H1 (cell line): Measurements from ENCODE around the gene TEAD1. TPM values are rescaled to one million over a fixed set of nuclear protein-coding genes. Genes with fewer than 3 reads are reported as not detected.

ENCODE experiments used
- CTCF ChIA-PET: fragments of 300-600 bp; sonication (Branson Sonifier 250); formaldehyde crosslinking; loops from one replicate; lab custom pipeline; 2021; ENCODE audit not compliant: partially characterized antibody; lab: Charles Lee
- POLR2A ChIA-PET: fragments of 300-600 bp; sonication (Branson Sonifier 250); formaldehyde crosslinking; loops from one replicate; lab custom pipeline; 2021; ENCODE audit warnings: inconsistent platforms; ENCODE audit not compliant: partially characterized antibody; lab: Charles Lee
- DNase-seq, 2 experiments: peaks; one replicate each; pipeline versions ENCODE4 v3.0.0 to v3.0.0-alpha.2; 2010 to 2022; ENCODE audit warnings: low spot score in 2 of 2, low read depth in 1 of 2, mixed read lengths in 1 of 2
- FAIRE-seq: peaks from 2 replicates; lab custom pipeline; 2011; peaks lifted over from hg19 to GRCh38; lab: Jason Lieb, UNC
- H2AFZ ChIP-seq: 2 replicates; pipeline ENCODE4 v1.8.1; 2012; ENCODE audit warnings: low read length, inconsistent platforms
- H2AK5ac ChIP-seq: 2 replicates; pipeline ENCODE4 v1.6.1; 2013; ENCODE audit warnings: low read depth, low read length
- H2BK120ac ChIP-seq: replicated peaks from 2 replicates; pipeline ENCODE3; 2013; ENCODE audit warnings: low read depth, low read length, inconsistent platforms
- H2BK12ac ChIP-seq: 2 replicates; pipeline ENCODE4 v1.6.1; 2013; ENCODE audit warnings: low read depth, low read length
- H2BK15ac ChIP-seq: 2 replicates; pipeline ENCODE4 v1.6.1; 2013; ENCODE audit warnings: low read length
- H2BK20ac ChIP-seq: 2 replicates; pipeline ENCODE4 v1.6.1; 2013; ENCODE audit warnings: low read length
- H2BK5ac ChIP-seq: 2 replicates; pipeline ENCODE4 v1.6.1; 2013; ENCODE audit warnings: low read depth, low read length
- H3K14ac ChIP-seq: 2 replicates; pipeline ENCODE4 v1.6.1; 2013; ENCODE audit warnings: inconsistent platforms; ENCODE audit not compliant: insufficient read length
- H3K18ac ChIP-seq: 2 replicates; pipeline ENCODE4 v1.6.1; 2013; ENCODE audit warnings: low read length; ENCODE audit errors: extremely low read depth
- H3K23ac ChIP-seq: 2 replicates; pipeline ENCODE4 v1.6.1; 2013; ENCODE audit warnings: inconsistent platforms; ENCODE audit not compliant: insufficient read length
- H3K23me2 ChIP-seq: 2 replicates; pipeline ENCODE4 v1.6.1; 2013; ENCODE audit warnings: low read depth, low read length
- H3K27ac ChIP-seq: 2 replicates; pipeline ENCODE4 v1.6.1; 2011; ENCODE audit warnings: low read depth, low read length, inconsistent platforms
- H3K27me3 ChIP-seq, 4 experiments: replicated peaks in 1 of 4; 1 replicate in 1 of 4; 2 replicates in 3 of 4; pipeline versions ENCODE4 v1.6.1 to v1.8.1; 2011 to 2013; ENCODE audit warnings: low read length in 3 of 4, mild to moderate bottlenecking in 3 of 4, inconsistent platforms in 2 of 4, mixed read lengths in 2 of 4, moderate library complexity in 1 of 4; ENCODE audit not compliant: control insufficient read depth in 3 of 4, insufficient read depth in 3 of 4; ENCODE audit errors: extremely low read depth in 1 of 4
- H3K36me3 ChIP-seq, 4 experiments: 2 replicates each; pipeline versions ENCODE4 v1.6.1 to v1.8.1; 2011 to 2013; ENCODE audit warnings: mild to moderate bottlenecking in 4 of 4, low read length in 3 of 4, moderate library complexity in 2 of 4, control low read depth in 1 of 4, inconsistent platforms in 1 of 4; ENCODE audit not compliant: insufficient read depth in 4 of 4, control insufficient read depth in 2 of 4
- H3K4ac ChIP-seq: replicated peaks from 2 replicates; pipeline ENCODE3; 2013; ENCODE audit warnings: low read length, low read depth, mixed read lengths, inconsistent platforms; ENCODE audit not compliant: insufficient read length
- H3K4me1 ChIP-seq, 4 experiments: replicated peaks in 1 of 4; 1 replicate in 1 of 4; 2 replicates in 3 of 4; pipeline versions ENCODE4 v1.6.1 to v1.8.1; 2011 to 2013; ENCODE audit warnings: low read length in 3 of 4, inconsistent platforms in 2 of 4, mixed read lengths in 1 of 4; ENCODE audit not compliant: insufficient read depth in 4 of 4, control insufficient read depth in 3 of 4
- H3K4me2 ChIP-seq, 2 experiments: 2 replicates each; pipeline versions ENCODE4 v1.6.1 to v1.8.1; 2011 to 2013; ENCODE audit warnings: low read depth in 2 of 2, low read length in 2 of 2, control low read depth in 1 of 2, inconsistent platforms in 1 of 2, mild to moderate bottlenecking in 1 of 2; ENCODE audit not compliant: insufficient read depth in 1 of 2
- H3K4me3 ChIP-seq, 4 experiments: fragments of 200-600, 300-600 bp in 1 of 4; sonication (generic), shearing (Covaris generic), sonication (Bioruptor Twin) in 1 of 4; 2 replicates each; pipeline versions ENCODE4 v1.5.1 to v1.8.1; 2011 to 2016; ENCODE audit warnings: low read length in 4 of 4, low read depth in 3 of 4, control low read depth in 2 of 4, inconsistent platforms in 2 of 4, mild to moderate bottlenecking in 2 of 4, mixed read lengths in 1 of 4, moderate library complexity in 1 of 4; ENCODE audit not compliant: insufficient read depth in 2 of 4; ENCODE audit errors: extremely low read depth in 1 of 4
- H3K56ac ChIP-seq: replicated peaks from 2 replicates; pipeline ENCODE3; 2013; ENCODE audit warnings: low read depth, mild to moderate bottlenecking, mixed read lengths, low read length, inconsistent platforms; ENCODE audit not compliant: insufficient read length
- H3K79me1 ChIP-seq: 2 replicates; pipeline ENCODE4 v1.6.1; 2013; ENCODE audit warnings: low read depth, low read length, control low read depth
- H3K79me2 ChIP-seq, 2 experiments: 2 replicates each; pipeline versions ENCODE4 v1.6.1 to v1.8.1; 2012 to 2013; ENCODE audit warnings: low read length in 2 of 2, mild to moderate bottlenecking in 2 of 2, inconsistent platforms in 1 of 2; ENCODE audit not compliant: insufficient read depth in 2 of 2, control insufficient read depth in 1 of 2
- H3K9ac ChIP-seq, 4 experiments: replicated peaks in 1 of 4; 1 replicate in 1 of 4; 2 replicates in 3 of 4; pipeline versions ENCODE4 v1.6.1 to v1.8.1; 2011 to 2013; ENCODE audit warnings: low read depth in 3 of 4, low read length in 3 of 4, control low read depth in 2 of 4, mild to moderate bottlenecking in 2 of 4, moderate library complexity in 2 of 4, inconsistent platforms in 1 of 4; ENCODE audit errors: extremely low read depth in 1 of 4
- H3K9me3 ChIP-seq, 2 experiments: 2 replicates each; pipeline versions ENCODE4 v1.6.1 to v1.8.1; 2012 to 2013; ENCODE audit warnings: mild to moderate bottlenecking in 2 of 2, moderate library complexity in 2 of 2, control low read depth in 1 of 2, inconsistent platforms in 1 of 2, low read depth in 1 of 2, low read length in 1 of 2, mixed read lengths in 1 of 2; ENCODE audit not compliant: insufficient read depth in 2 of 2
- H4K20me1 ChIP-seq, 2 experiments: replicated peaks in 1 of 2; 2 replicates each; pipeline versions ENCODE3 to v1.8.1; 2011 to 2013; ENCODE audit warnings: inconsistent platforms in 2 of 2, low read length in 2 of 2, mild to moderate bottlenecking in 1 of 2; ENCODE audit not compliant: insufficient read depth in 2 of 2, control insufficient read depth in 1 of 2
- H4K5ac ChIP-seq: 2 replicates; pipeline ENCODE4 v1.6.1; 2013; ENCODE audit warnings: low read length, low read depth, mixed read lengths, inconsistent platforms; ENCODE audit not compliant: insufficient read length
- H4K8ac ChIP-seq: 2 replicates; pipeline ENCODE4 v1.8.0; 2013; ENCODE audit warnings: mild to moderate bottlenecking, moderate library complexity, low read length, inconsistent platforms; ENCODE audit not compliant: insufficient read depth; ENCODE audit errors: extremely low read depth
- H4K91ac ChIP-seq: replicated peaks from 2 replicates; pipeline ENCODE3; 2013; ENCODE audit warnings: low read length, mixed read lengths, inconsistent platforms; ENCODE audit not compliant: insufficient read length
- BRCA1 ChIP-seq: IDR thresholded peaks from 2 replicates; pipeline ENCODE4 v1.6.1; 2012; ENCODE audit warnings: low read depth, low read length, improper control_type of control experiment
- GABPA ChIP-seq: IDR thresholded peaks from 2 replicates; pipeline ENCODE4 v1.6.1; 2011; ENCODE audit warnings: mild to moderate bottlenecking, low read length, moderate library complexity, borderline replicate concordance; ENCODE audit not compliant: insufficient read depth
- SRF ChIP-seq: IDR thresholded peaks from 2 replicates; pipeline ENCODE4 v1.6.1; 2011; ENCODE audit warnings: mild to moderate bottlenecking, low read depth, low read length, moderate library complexity
- WGBS, 2 experiments: shearing (Covaris generic) in 1 of 2; methylation state at CpG; one replicate each; pipeline versions ENCODE4 v1.1.6 to v1.1.7; 2013 to 2015; ENCODE audit warnings: low lambda C conversion rate in 2 of 2, mixed read lengths in 2 of 2, inconsistent platforms in 1 of 2, low coverage in 1 of 2, missing lambda C conversion rate in 1 of 2; ENCODE audit not compliant: insufficient replicate concordance in 2 of 2, insufficient coverage in 1 of 2, insufficient read length in 1 of 2; ENCODE audit errors: extremely low coverage in 1 of 2, missing lambda C conversion rate in 1 of 2; 5-methylcytosine and 5-hydroxymethylcytosine counted together
- polyA plus RNA-seq, 7 experiments: library from polyadenylated mRNA; depleted of rRNA in 3 of 7; stranded (reverse) in 5 of 7; unstranded in 2 of 7; fragments of >200 nt in 5 of 7; fragments of 200-250 nt in 2 of 7; gene quantifications; 1 replicate in 5 of 7; 2 replicates in 1 of 7; 4 replicates in 1 of 7; pipeline versions ENCODE4 v1.2.1 to v1.2.3, GENCODE V29; 2011 to 2013; ENCODE audit warnings: missing spikeins in 2 of 7, mixed read lengths in 2 of 7
- total RNA-seq: library from RNA; stranded (reverse); fragmentation: NEBNext Ultra II Directional; extraction: Animal tissue kit (Norgen Biotek cat#: 25700); gene quantifications from 2 replicates; pipeline ENCODE4 v1.2.1, GENCODE V29; 2021

Gene TEAD1
- total and polyA plus RNA-seq, 2 of the 8 experiments (the other 6 are each of a cell fraction or from before 2014, with no cell fraction given) = 15.6 to 67.4 TPM

DNA sequence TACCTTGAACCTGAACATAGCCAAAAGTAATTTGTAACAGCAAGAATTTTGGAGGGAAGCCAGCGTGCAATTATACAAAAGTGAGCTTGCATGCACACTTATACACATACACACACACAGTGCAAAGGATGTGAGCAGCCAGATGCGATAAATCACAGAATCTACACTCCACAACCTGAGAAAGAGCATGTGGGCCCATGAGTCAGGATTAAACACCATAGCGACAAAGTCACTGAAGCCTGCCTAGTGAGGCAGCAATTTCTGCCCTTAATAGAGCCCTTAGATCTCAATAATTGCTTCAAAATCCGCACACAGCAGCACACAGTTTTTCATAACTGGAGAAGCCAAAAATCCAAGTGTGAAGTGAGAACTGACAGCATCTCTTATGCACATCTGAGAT, 42.6 kb upstream of the TEAD1 start:
- no peak overlapping the region for H2AK5ac ChIP-seq
- no peak overlapping the region for H4K8ac ChIP-seq
- no peak for DNase-seq
- no peak for TF ChIP-seq BRCA1
- no peak for TF ChIP-seq GABPA
- TF ChIP-seq SRF = no peak
- FAIRE-seq = no peak
- ChIA-PET POLR2A (no interaction called here), CTCF (no interaction called here)
- H2BK15ac ChIP-seq = no peak overlapping the region
- no peak overlapping the region for H3K4me2 ChIP-seq
- H3K9me3 ChIP-seq = no peaks in the 10 kb centered on the region
- H2BK20ac ChIP-seq = no peak overlapping the region
- H3K79me2 ChIP-seq = no peaks in the 10 kb centered on the region
- no peak overlapping the region for H3K4ac ChIP-seq
- no peak overlapping the region for H2BK120ac ChIP-seq
- H3K23me2 ChIP-seq = no peaks in the 10 kb centered on the region
- H3K27me3 ChIP-seq = no peaks in the 10 kb centered on the region
- WGBS, 2 experiments = 95% methylated on average over 4 of the region's 4 CpGs; no CpG with 5 or more reads in 1 of the 2 experiments
- H3K27ac ChIP-seq = no peak overlapping the region
- no peak overlapping the region for H4K91ac ChIP-seq
- no peak overlapping the region for H2BK5ac ChIP-seq
- H4K20me1 ChIP-seq = no peaks in the 10 kb centered on the region
- H4K5ac ChIP-seq = no peak overlapping the region
- no peaks in the 10 kb centered on the region for H3K79me1 ChIP-seq
- H3K56ac ChIP-seq = no peak overlapping the region
- no peaks in the 10 kb centered on the region for H3K4me1 ChIP-seq
- H3K23ac ChIP-seq = no peak overlapping the region
- no peak overlapping the region for H3K9ac ChIP-seq
- no peak overlapping the region for H2BK12ac ChIP-seq
- H3K18ac ChIP-seq = no peak overlapping the region
- no peaks in the 10 kb centered on the region for H3K36me3 ChIP-seq
- H2AFZ ChIP-seq = 0 out of 2 replicates have a peak overlapping the region, but pooled peaks have one; percentile 50
- H3K14ac ChIP-seq = no peak overlapping the region
- no peak overlapping the region for H3K4me3 ChIP-seq
